ENCODE data around the gene FKBP5. TPM values are rescaled to one million over a fixed set of nuclear protein-coding genes. Genes with fewer than 3 reads are reported as not detected.

FKBP5 gene
- total RNA-seq, 1 donor from 2014 or later: 108 TPM

DNA sequence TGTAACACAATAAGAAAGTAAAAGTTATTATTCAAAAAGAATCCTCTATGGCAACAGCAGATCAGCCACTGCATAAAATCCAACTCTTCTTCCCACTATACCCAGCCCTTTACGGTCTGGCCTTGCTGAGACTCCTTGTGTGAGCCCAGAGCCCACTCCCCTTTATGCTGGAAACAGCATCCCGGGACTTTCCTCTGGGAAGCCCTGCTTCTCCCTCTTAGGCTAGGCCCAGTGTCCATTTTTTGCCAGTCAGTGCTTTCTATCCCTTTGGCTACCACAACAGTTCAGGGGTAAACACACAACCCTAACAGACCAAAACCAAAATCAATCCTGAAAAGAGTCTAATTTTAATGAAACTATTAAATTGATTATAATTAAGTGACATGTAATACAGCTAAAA, 20.6 kb downstream of the FKBP5 start:
- DNase-seq (ENCODE audit: extremely low spot score, unreplicated experiment): no peak
- TF ChIP-seq, protein P1, sequence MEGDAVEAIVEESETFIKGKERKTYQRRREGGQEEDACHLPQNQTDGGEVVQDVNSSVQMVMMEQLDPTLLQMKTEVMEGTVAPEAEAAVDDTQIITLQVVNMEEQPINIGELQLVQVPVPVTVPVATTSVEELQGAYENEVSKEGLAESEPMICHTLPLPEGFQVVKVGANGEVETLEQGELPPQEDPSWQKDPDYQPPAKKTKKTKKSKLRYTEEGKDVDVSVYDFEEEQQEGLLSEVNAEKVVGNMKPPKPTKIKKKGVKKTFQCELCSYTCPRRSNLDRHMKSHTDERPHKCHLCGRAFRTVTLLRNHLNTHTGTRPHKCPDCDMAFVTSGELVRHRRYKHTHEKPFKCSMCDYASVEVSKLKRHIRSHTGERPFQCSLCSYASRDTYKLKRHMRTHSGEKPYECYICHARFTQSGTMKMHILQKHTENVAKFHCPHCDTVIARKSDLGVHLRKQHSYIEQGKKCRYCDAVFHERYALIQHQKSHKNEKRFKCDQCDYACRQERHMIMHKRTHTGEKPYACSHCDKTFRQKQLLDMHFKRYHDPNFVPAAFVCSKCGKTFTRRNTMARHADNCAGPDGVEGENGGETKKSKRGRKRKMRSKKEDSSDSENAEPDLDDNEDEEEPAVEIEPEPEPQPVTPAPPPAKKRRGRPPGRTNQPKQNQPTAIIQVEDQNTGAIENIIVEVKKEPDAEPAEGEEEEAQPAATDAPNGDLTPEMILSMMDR (IDR thresholded peaks at IDR 0.05): no peak
- Mint-ChIP-seq H3K27me3 (ENCODE audit: unreplicated experiment) (no peaks in the 10 kb centered on the region), H3K4me1 (ENCODE audit: unreplicated experiment) (peaks cover 46% of the 10 kb centered on the region), H3K4me3 (ENCODE audit: unreplicated experiment) (peak overlapping the region; percentile 48), H3K9me3 (ENCODE audit: unreplicated experiment) (no peaks in the 10 kb centered on the region), H3K36me3 (ENCODE audit: unreplicated experiment) (peaks cover 7% of the 10 kb centered on the region), H3K27ac (ENCODE audit: unreplicated experiment) (peak overlapping the region; percentile 97)

GRCh38 chr6:35665573-35665972, 23.1 kb downstream of the FKBP5 start:
- no peaks in the 10 kb centered on the region for H3K27me3 Mint-ChIP-seq (ENCODE audit: unreplicated experiment)
- no peak overlapping the region for H3K27ac Mint-ChIP-seq (ENCODE audit: unreplicated experiment)

DNA sequence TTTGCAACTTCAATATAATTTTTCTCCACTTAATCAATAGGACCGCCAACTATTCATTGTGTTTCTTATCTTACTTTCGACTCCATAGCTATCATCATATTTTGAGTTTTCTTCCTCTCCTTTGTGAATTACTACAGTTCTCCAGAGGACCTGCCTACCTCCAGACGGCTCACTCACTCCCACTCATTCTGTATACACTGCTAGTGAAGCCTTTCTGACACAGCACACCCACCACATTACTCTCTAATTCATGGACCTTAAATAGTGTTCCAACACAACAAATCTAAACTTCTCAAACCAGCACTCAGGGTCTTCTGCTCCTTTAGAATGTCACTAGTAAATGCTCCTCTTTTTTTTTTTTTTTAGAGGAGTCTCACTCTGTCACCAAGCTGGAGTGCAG, 23.8 kb downstream of the FKBP5 start:
- TF ChIP-seq, protein P1 (IDR thresholded peaks at IDR 0.05): no peak
- H3K4me3 Mint-ChIP-seq (ENCODE audit: unreplicated experiment): no peak overlapping the region
- peaks cover 32% of the 10 kb centered on the region for H3K4me1 Mint-ChIP-seq (ENCODE audit: unreplicated experiment)
- H3K9me3 Mint-ChIP-seq (ENCODE audit: unreplicated experiment): no peaks in the 10 kb centered on the region
- no peak for DNase-seq (ENCODE audit: extremely low spot score, unreplicated experiment)
- no peaks in the 10 kb centered on the region for H3K27me3 Mint-ChIP-seq (ENCODE audit: unreplicated experiment)
- H3K27ac Mint-ChIP-seq (ENCODE audit: unreplicated experiment): no peak overlapping the region
- H3K36me3 Mint-ChIP-seq (ENCODE audit: unreplicated experiment): peaks cover 2% of the 10 kb centered on the region

More at GRCh38 chr6:35665573-35665972, 23.1 kb downstream of the FKBP5 start:
- Mint-ChIP-seq H3K4me3 (ENCODE audit: unreplicated experiment) (no peak overlapping the region), H3K36me3 (ENCODE audit: unreplicated experiment) (peaks cover 2% of the 10 kb centered on the region), H3K9me3 (ENCODE audit: unreplicated experiment) (no peaks in the 10 kb centered on the region), H3K4me1 (ENCODE audit: unreplicated experiment) (peaks cover 36% of the 10 kb centered on the region)
- TF ChIP-seq, protein P1 (IDR thresholded peaks at IDR 0.05): no peak
- no peak for DNase-seq (ENCODE audit: extremely low spot score, unreplicated experiment)

GRCh38 chr6:35663447-35664235, 25.1 kb downstream of the FKBP5 start:
- Mint-ChIP-seq H3K27ac (ENCODE audit: unreplicated experiment) (no peak overlapping the region), H3K4me1 (ENCODE audit: unreplicated experiment) (peaks cover 20% of the 10 kb centered on the region)
- DNase-seq (ENCODE audit: extremely low spot score, unreplicated experiment): no peak

DNA sequence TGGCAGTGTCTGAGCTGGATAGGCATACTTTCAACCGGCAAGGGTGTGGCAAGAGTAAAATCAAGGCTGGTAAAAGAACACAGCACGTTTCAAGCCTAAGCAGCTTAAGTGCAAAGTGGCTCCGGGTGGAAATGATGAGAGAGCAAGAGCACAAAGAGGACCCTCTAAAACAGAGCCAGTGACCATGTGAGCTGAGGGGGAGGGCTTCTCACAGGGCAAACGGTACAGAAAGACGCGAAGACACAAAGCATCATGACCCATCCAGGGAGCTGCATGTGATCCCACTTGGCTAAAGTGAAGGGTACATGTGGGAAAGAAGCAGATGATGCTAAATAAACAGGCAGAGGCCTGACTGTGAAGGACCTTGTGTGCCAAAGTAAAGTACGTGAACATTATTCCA, 25.7 kb downstream of the FKBP5 start:
- H3K9me3 Mint-ChIP-seq (ENCODE audit: unreplicated experiment): no peaks in the 10 kb centered on the region
- no peak overlapping the region for H3K4me3 Mint-ChIP-seq (ENCODE audit: unreplicated experiment)
- peaks cover 2% of the 10 kb centered on the region for H3K36me3 Mint-ChIP-seq (ENCODE audit: unreplicated experiment)
- DNase-seq (ENCODE audit: extremely low spot score, unreplicated experiment): no peak
- H3K27ac Mint-ChIP-seq (ENCODE audit: unreplicated experiment): no peak overlapping the region
- H3K4me1 Mint-ChIP-seq (ENCODE audit: unreplicated experiment): peaks cover 16% of the 10 kb centered on the region
- TF ChIP-seq, protein P1 (IDR thresholded peaks at IDR 0.05): no peak
- H3K27me3 Mint-ChIP-seq (ENCODE audit: unreplicated experiment): no peaks in the 10 kb centered on the region

More at GRCh38 chr6:35663447-35664235, 25.1 kb downstream of the FKBP5 start:
- peaks cover 2% of the 10 kb centered on the region for H3K36me3 Mint-ChIP-seq (ENCODE audit: unreplicated experiment)
- TF ChIP-seq, protein P1 (IDR thresholded peaks at IDR 0.05): no peak
- H3K27me3 Mint-ChIP-seq (ENCODE audit: unreplicated experiment): no peaks in the 10 kb centered on the region
- H3K4me3 Mint-ChIP-seq (ENCODE audit: unreplicated experiment): no peak overlapping the region
- H3K9me3 Mint-ChIP-seq (ENCODE audit: unreplicated experiment): no peaks in the 10 kb centered on the region
